ENCODE data around the gene PLPPR1. TPM values are rescaled to one million over a fixed set of nuclear protein-coding genes. Genes with fewer than 3 reads are reported as not detected.

Gene PLPPR1
- total RNA-seq, 1 donor from 2014 or later, result not detected

GRCh38 chr9:101027236-101027635 is 1.3 kb upstream of the PLPPR1 start:
- no peak for TF ChIP-seq CTCF (IDR thresholded peaks at IDR 0.05)
- intact Hi-C loops (cut with DNase I), result no loop called here
- no peak for DNase-seq (ENCODE audit: low spot score in 2 of 2)
- Histone ChIP-seq H3K4me1 (no peaks in the 10 kb centered on the region), H3K4me3 (no peak overlapping the region), H3K36me3 (no peaks in the 10 kb centered on the region), H3K27ac (no peak overlapping the region), H3K9me3 (no peaks in the 10 kb centered on the region), H3K27me3 (peaks cover 4% of the 10 kb centered on the region)

GRCh38 chr9:101027733-101028345 is 688 bp upstream of the PLPPR1 start:
- peak overlapping the region in 1 of 2 donors; percentile 54 for H3K4me3 ChIP-seq
- intact Hi-C loops (cut with DNase I), result no loop called here
- peaks cover 4% of the 10 kb centered on the region for H3K27me3 ChIP-seq
- TF ChIP-seq CTCF (IDR thresholded peaks at IDR 0.05), result no peak
- H3K9me3 ChIP-seq, result no peaks in the 10 kb centered on the region
- no peak for DNase-seq (ENCODE audit: low spot score in 2 of 2)
- no peaks in the 10 kb centered on the region for H3K4me1 ChIP-seq
- no peaks in the 10 kb centered on the region for H3K36me3 ChIP-seq
- no peak overlapping the region for H3K27ac ChIP-seq

GRCh38 chr9:101029315-101030085 is 973 bp downstream of the PLPPR1 start:
- peaks cover 4% of the 10 kb centered on the region for H3K27me3 ChIP-seq
- DNase-seq (ENCODE audit: low spot score in 2 of 2), result no peak
- intact Hi-C loops (cut with DNase I), result no loop called here

GRCh38 chr9:101030086-101030391 is 1.5 kb downstream of the PLPPR1 start:
- Histone ChIP-seq H3K4me3 (no peak overlapping the region), H3K4me1 (no peaks in the 10 kb centered on the region), H3K27ac (no peak overlapping the region), H3K36me3 (no peaks in the 10 kb centered on the region), H3K27me3 (peaks cover 4% of the 10 kb centered on the region), H3K9me3 (no peaks in the 10 kb centered on the region)
- no peak for DNase-seq (ENCODE audit: low spot score in 2 of 2)
- TF ChIP-seq CTCF (IDR thresholded peaks at IDR 0.05), result no peak
- intact Hi-C loops (cut with DNase I), result no loop called here

More at GRCh38 chr9:101029315-101030085, 973 bp downstream of the PLPPR1 start:
- Histone ChIP-seq H3K36me3 (no peaks in the 10 kb centered on the region), H3K4me3 (no peak overlapping the region), H3K9me3 (no peaks in the 10 kb centered on the region), H3K4me1 (no peaks in the 10 kb centered on the region), H3K27ac (no peak overlapping the region)
- no peak for TF ChIP-seq CTCF (IDR thresholded peaks at IDR 0.05)

- no peaks in the 10 kb centered on the region for H3K36me3 ChIP-seq
- no peak for DNase-seq (ENCODE audit: low spot score in 2 of 2)
- H3K4me1 ChIP-seq, result no peaks in the 10 kb centered on the region
- intact Hi-C loops (cut with DNase I), result no loop called here
- H3K9me3 ChIP-seq, result no peaks in the 10 kb centered on the region
- no peak for TF ChIP-seq CTCF (IDR thresholded peaks at IDR 0.05)
- H3K27ac ChIP-seq, result no peak overlapping the region
- peaks cover 4% of the 10 kb centered on the region for H3K27me3 ChIP-seq
- no peak overlapping the region for H3K4me3 ChIP-seq
Measured at GRCh38 chr9:101032426-101032825, 3.9 kb downstream of the PLPPR1 start.
